GM19452 (cell line): ENCODE data around the gene MAPK9.
"Not testable (repeated sequence)": the region's sequence is repeated elsewhere in the genome, so short reads cannot be mapped to it uniquely, and the experiment has no call there.

Experiments
- ATAC-seq: cut with Tn5 transposase; IDR thresholded peaks from one replicate; pipeline ENCODE4 v1.9.1; 2021; ENCODE audit not compliant: unreplicated experiment

The MAPK9 gene

GRCh38 chr5:180235846-180236245, 56.0 kb downstream of the MAPK9 start:
- no peak for ATAC-seq

DNA sequence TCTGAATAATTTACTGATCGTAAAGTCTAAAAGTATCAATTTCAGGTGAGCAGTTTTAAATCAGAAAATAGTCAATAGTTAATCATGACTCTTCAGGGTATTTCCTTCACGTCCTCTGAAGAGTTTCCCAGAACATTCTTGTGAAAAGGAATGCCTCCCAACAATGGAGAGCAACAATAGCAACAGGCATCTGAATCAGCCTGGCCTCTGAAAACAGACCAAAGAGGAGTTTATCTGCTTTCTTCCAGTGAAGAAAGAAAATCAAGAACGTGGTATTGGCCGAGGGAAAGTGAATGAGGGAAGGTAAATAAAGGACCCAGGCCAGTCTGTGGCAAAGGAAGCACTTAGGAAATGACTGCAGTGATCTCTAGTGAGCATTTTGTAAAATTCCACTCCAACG, 56.8 kb downstream of the MAPK9 start:
- ATAC-seq: no peak

DNA sequence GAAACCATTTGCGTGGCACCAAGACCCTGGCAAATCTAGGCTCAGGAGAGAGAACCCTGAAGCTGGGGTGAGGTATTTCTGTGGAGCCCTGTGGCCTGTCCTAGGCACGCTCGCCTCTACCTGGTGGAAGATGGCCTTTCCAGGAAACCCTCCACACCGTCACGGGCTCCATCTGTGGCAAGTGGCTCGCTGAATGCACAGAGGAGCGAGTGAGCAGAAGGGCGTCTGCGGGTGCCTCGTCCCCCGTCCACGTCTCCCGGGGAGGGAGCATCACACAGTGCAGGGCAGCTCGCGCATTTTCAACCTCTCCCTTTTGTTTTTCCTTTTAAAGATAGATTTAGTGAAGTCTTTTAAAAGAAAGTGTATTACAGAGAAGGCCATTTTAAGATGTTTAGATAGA, 57.6 kb downstream of the MAPK9 start:
- ATAC-seq: no peak

DNA sequence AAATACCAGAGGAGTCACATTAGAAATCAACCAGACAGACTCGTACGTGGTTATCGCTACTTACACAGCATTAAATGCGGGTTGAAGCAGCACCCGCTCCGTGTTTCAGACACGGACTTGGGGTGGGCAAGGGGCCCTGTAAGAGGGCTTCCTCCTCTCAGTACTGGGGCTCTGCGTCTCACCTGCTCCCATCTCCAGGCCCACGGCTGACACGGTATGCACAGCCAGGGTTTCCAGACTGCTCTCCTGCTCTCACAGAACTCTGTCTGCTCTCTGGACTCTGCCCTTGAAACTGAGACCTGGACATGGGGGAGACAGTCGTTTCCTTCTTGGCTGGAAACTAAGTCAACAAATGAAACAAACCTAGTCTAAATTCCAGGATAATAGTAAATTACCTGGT, 58.2 kb downstream of the MAPK9 start:
- no peak for ATAC-seq

- no peak for ATAC-seq
Observed at GRCh38 chr5:180230017-180230416, 61.9 kb downstream of the MAPK9 start.

DNA sequence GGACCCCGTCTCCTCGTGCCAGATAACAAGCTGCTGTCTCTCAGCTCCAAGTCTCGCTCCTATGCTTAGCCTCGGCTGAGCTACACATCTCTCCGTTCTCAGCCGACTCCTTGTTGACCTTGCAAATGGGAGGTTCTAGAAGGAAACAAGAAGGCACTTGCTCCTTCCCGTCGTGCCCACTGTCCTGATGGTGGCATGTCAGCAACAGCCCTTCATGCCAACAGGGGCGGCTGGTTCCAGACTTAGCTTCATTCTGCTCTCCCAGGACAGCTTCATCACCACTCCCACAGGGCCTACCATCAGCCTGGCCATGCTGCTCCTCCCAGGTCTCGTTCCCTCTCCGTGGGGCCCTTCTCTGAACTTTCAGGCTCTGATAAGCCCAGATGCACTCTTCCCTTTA, 69.8 kb downstream of the MAPK9 start:
- ATAC-seq: no peak

DNA sequence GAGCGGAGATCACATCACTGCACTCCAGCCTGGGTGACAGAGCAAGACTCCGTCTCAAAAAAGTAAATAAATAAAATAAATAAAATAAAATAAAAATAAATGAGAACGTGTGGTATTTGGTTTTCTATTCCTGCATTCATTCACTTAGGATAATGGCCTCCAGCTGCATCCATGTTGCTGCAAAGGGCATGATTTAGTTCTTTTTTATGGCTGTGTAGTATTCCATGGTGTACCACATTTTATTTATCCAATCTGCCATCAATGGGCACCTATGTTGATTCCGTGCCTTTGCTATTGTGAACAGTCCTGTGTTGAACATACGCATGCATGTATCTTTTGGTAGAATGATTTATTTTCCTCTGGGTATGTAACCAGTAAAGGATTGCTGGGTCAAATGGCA, 74.1 kb downstream of the MAPK9 start:
- no peak for ATAC-seq

DNA sequence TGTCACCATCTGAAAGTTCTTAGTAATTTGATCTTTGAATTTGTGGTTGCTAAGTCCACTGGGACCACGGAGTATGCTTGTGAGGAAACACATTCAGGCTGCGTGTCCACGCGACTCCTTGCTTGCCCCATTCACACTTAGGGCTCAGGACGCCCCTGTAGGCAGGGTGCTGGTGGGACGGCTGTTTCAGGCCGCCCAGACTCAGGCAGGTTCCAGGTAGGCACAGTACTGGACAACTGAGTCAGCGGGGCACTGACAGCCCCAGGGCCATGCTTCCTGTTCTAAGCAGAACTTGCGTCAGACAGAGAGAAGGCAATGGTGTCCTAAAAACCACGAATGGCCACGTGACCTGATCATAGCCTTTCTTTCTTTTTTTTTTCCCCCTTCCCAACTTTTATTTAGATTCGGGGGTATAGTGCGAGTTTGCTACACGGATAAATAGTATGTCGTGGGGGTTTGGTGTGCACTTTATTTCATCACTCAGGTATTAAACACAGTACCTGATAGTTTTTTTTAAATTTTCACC, 75.2 kb downstream of the MAPK9 start:
- no peak for ATAC-seq

DNA sequence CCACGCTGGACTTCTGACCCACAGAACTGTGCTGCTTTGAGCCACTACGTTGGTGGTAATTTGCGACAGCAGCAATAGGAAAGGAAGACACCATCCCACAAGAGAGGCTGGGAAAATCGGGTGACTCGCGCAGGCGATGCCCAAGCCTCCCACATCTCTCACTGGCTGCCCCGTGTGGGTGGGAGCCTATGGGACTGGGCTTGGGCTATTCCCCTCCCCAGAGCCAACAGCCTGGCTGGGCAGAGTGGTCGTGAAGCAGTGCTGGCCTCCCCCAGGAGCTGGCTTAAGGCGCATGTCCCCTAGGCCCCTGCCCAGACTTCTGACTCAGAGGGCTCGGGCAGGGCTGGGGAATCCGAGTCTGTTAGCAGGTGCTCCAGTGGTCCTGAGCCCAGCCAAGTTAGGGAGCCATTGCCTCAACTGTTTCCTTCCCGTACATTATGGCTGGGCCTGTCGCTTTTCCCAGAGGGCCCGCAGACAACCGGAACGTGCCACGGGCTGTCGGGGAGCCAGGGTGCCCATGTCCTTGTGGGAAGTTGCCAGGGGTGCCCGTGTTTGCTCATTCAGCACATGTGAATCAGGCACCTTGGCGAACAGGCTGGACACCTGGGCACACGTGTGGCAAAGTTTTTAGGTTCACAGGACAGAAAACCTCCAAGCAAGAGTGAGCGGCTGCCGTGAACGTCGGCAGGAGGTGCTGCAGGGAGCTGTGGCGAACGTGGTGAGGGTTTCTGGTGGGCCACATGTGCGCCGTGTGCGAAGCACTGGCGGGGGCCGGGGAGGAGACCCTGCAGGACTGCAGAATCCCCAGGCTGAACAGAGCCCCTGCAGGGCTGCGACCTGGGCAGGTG, 75.9 kb downstream of the MAPK9 start:
- no peak for ATAC-seq

GRCh38 chr5:180214870-180215770, 76.8 kb downstream of the MAPK9 start:
- ATAC-seq: no peak

- no peak for ATAC-seq
Observed at GRCh38 chr5:180213657-180214207, 78.2 kb downstream of the MAPK9 start.

DNA sequence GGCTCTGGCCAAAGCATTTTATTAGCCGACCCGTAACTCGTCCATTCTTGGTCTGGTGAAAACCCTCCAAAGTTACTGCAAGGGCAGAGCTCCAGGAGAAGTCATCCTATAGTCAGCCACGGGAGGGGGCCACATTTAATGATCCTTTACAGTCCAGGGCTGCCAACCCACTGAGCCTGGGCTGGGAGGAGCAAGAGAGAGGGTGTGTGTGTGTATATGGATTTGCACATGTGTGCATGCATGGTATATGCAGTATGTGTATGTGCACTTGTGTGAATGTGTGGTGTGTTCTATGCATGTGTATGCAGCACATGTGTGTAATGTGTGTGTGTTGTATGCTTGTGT, 78.7 kb downstream of the MAPK9 start:
- ATAC-seq: no peak

GRCh38 chr5:180212363-180213255, 79.3 kb downstream of the MAPK9 start:
- no peak for ATAC-seq

GRCh38 chr5:180211761-180212035, 80.2 kb downstream of the MAPK9 start:
- ATAC-seq: no peak

DNA sequence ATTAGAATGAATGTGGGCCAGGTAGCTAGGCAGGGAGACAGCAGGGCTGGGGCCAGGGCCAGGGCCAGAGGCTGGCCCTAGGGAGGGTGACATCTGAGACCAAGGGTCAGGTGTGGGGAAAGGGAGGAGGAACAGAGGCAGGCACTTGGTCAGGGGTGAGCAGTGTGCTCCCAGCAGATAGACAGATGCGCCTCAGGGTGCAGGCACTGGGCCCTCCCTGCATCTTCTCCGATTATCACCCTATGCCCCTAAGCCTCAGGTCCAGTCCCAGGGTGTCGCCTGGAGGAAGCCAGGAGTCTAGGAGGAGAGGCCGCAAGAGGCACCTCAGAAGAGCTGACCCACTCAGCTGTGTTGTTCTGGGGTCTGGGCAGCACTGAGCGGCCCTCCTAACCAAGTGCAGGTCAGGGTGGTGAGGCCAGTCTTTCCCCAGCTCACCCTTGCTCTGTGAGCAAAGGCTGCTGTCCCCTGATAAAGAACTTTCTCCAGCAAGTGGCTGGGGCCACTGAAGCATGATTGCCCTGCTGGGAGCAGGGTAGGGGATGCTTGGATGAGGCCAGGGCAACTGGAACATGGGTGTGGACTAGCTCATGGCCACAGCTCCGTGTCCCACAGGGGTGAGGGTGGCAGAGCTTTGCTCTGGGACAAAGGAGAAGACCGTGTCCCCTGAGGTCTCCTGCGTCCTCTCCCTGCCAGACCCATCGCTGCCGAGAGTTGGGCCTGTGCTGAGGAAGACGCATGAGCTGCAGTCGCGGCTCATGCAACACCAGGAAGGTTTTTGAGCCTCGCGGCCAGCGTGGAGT, 80.7 kb downstream of the MAPK9 start:
- ATAC-seq: no peak

- ATAC-seq: not testable (repeated sequence)
Observed at GRCh38 chr5:180210077-180210476, 81.8 kb downstream of the MAPK9 start.

- no peak for ATAC-seq
Observed at GRCh38 chr5:180209137-180209581, 82.7 kb downstream of the MAPK9 start, which contains the start of gene RASGEF1C. Gene RASGEF1C, minus strand, starts transcription at chr5:180209211. Its CDS starts 71,159 bp downstream, at chr5:180138052.

DNA sequence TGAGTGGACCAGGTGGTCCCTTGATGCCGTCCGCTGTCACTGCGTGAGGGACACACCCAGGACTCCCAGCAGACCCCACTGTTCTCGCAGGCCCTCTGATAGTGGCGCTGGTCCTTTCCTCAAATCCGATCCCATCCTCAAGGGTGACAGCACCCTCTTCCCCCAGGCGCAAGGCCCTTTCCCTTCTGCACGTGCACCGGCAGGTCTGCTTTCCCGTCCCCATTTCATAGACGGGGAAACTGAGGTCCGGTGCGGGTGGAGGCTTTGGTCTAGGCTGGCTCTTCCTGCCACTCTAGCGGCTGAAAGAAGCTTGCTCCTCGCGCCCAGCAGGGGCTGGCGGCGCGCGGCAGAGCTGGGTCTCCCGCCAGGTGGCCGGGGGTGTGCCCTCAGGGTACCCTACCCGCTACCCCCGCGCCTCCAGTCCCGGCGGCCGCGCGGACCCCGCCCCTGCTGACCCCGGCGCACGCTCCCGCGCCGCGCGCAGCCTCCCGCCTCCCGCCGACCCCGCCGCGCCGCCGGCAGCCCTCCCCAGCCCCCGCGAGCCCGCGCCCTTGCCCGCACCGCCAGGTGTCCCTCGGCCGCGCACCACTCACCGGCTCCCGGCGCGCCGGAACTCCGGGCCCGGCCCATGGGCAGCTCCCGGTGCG, 83.3 kb downstream of the MAPK9 start:
- ATAC-seq: no peak

GRCh38 chr5:180208038-180208434, 83.8 kb downstream of the MAPK9 start:
- no peak for ATAC-seq
